AG04450 (cell line): ENCODE measurements around the gene ITGA7. TPM values are rescaled to one million over a fixed set of nuclear protein-coding genes. Genes with fewer than 3 reads are reported as not detected.
"Not testable (repeated sequence)": the region's sequence is repeated elsewhere in the genome, so short reads cannot be mapped to it uniquely, and the experiment has no call there.

ENCODE experiments used
- CTCF ChIA-PET: fragments of 300-600, 350-600 bp; formaldehyde crosslinking; extraction: SDS; loops from one replicate; lab custom pipeline; 2022; ENCODE audit warnings: antibody characterized with exemption, inconsistent platforms; lab: Charles Lee
- POLR2A ChIA-PET: fragments of 350-600 bp; formaldehyde crosslinking; extraction: SDS; loops from one replicate; lab custom pipeline; 2021; ENCODE audit warnings: antibody characterized with exemption, inconsistent platforms; lab: Yijun Ruan, JAX
- DNase-seq: peaks from one replicate; pipeline ENCODE4 v3.0.0-alpha.2; 2011; ENCODE audit warnings: low read depth, low spot score
- H3K27ac ChIP-seq: one replicate; pipeline ENCODE4 v1.5.1; 2012; ENCODE audit warnings: low read depth, low read length, control low read depth
- H3K27me3 ChIP-seq: one replicate; pipeline ENCODE4 v1.6.0; 2012; ENCODE audit warnings: low read length; ENCODE audit not compliant: control insufficient read depth, insufficient read depth
- H3K4me3 ChIP-seq: 2 replicates; pipeline ENCODE4 v1.5.1; 2011; ENCODE audit warnings: mild to moderate bottlenecking, low read depth, low read length, control low read depth
- H3K9me3 ChIP-seq: 2 replicates; pipeline ENCODE4 v1.5.1; 2012; ENCODE audit warnings: low read length; ENCODE audit not compliant: control insufficient read depth, insufficient read depth
- polyA plus RNA-seq: library from polyadenylated mRNA; depleted of rRNA; stranded (reverse); fragments of >200 nt; gene quantifications from 2 replicates; pipeline ENCODE4 v1.2.3, GENCODE V29; 2011
- TF ChIP-seq, protein P1 (sequence below): IDR thresholded peaks from 2 replicates; pipeline ENCODE4 v1.5.1; 2011; ENCODE audit warnings: low read depth, low read length, control low read depth, inconsistent platforms

Gene ITGA7
- polyA plus RNA-seq, 1 experiment = 9.1 TPM

DNA sequence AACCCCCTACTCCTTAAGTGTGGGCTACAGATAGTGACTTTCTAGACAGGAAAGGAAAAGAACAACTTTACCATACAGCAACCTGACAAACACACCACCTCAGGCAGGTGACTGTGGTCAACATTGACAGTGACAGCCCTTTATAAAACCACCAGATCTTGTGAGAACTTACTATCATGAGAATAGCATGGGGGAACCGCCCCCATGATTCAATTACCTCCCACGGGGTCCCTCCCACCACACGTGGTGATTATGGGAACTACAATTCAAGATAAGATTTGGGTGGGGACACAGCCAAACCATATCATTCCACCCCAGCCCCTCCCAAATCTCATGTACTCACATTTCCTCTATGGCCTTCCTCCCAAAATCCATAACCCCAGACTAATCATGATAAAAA is 54.7 kb downstream of the ITGA7 start:
- H3K27ac ChIP-seq = no peak overlapping the region
- ChIA-PET POLR2A (no interaction called here), CTCF (no interaction called here)
- DNase-seq = no peak
- no peak overlapping the region for H3K4me3 ChIP-seq
- H3K27me3 ChIP-seq = peaks cover 8% of the 10 kb centered on the region
- H3K9me3 ChIP-seq = no peaks in the 10 kb centered on the region; the same call in 1 of the 2 replicates
- TF ChIP-seq, protein P1, sequence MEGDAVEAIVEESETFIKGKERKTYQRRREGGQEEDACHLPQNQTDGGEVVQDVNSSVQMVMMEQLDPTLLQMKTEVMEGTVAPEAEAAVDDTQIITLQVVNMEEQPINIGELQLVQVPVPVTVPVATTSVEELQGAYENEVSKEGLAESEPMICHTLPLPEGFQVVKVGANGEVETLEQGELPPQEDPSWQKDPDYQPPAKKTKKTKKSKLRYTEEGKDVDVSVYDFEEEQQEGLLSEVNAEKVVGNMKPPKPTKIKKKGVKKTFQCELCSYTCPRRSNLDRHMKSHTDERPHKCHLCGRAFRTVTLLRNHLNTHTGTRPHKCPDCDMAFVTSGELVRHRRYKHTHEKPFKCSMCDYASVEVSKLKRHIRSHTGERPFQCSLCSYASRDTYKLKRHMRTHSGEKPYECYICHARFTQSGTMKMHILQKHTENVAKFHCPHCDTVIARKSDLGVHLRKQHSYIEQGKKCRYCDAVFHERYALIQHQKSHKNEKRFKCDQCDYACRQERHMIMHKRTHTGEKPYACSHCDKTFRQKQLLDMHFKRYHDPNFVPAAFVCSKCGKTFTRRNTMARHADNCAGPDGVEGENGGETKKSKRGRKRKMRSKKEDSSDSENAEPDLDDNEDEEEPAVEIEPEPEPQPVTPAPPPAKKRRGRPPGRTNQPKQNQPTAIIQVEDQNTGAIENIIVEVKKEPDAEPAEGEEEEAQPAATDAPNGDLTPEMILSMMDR = no peak

DNA sequence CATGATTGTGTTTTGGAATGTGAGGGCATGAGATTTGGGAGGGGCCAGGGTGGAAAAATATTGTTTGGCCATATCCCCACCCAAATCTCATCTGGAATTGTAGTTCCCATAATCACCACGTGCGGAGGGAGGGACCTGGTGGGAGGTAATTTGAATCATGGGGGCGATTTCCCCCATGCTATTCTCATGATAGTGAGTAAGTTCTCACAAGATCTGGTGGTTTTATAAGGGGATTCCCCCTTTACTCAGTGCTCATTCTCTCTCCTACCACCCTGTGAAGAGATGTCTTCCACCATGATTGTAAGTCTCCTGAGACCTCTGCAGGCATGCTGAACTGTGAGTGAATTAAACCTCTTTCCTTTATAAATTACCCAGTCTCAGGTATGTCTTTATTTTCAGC is 55.4 kb downstream of the ITGA7 start:
- H3K4me3 ChIP-seq = no peak overlapping the region
- POLR2A ChIA-PET = no interaction called here
- CTCF ChIA-PET = no interaction called here
- H3K27ac ChIP-seq = no peak overlapping the region
- TF ChIP-seq, protein P1 = no peak
- DNase-seq = no peak
- peaks cover 7% of the 10 kb centered on the region for H3K27me3 ChIP-seq
- H3K9me3 ChIP-seq = no peaks in the 10 kb centered on the region; the same call in 1 of the 2 replicates

DNA sequence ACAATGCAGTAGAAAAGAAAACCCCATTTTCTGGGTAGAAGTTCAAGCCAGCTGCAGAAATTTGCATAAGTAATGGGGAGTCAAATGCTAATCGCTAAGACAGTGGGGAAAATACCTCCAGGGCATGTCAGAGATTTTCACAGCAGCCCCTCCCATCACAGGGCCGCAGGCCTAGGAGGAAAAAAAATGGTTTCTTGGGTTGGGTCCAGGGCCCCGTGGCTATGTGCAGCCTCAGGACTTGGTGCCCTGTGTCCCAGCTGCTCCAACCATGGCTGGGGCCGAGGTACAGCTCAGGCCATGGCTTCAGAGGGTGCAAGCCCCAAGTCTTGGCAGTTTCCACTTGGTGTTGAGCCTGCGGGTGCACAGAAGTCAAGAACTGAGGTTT is 56.4 kb downstream of the ITGA7 start:
- peaks cover under 1% of the 10 kb centered on the region; the same call in 1 of the 2 replicates for H3K9me3 ChIP-seq
- TF ChIP-seq, protein P1 = no peak
- H3K4me3 ChIP-seq = no peak overlapping the region
- no peak overlapping the region for H3K27ac ChIP-seq
- ChIA-PET POLR2A (no interaction called here), CTCF (no interaction called here)
- no peak for DNase-seq
- H3K27me3 ChIP-seq = peaks cover 2% of the 10 kb centered on the region

DNA sequence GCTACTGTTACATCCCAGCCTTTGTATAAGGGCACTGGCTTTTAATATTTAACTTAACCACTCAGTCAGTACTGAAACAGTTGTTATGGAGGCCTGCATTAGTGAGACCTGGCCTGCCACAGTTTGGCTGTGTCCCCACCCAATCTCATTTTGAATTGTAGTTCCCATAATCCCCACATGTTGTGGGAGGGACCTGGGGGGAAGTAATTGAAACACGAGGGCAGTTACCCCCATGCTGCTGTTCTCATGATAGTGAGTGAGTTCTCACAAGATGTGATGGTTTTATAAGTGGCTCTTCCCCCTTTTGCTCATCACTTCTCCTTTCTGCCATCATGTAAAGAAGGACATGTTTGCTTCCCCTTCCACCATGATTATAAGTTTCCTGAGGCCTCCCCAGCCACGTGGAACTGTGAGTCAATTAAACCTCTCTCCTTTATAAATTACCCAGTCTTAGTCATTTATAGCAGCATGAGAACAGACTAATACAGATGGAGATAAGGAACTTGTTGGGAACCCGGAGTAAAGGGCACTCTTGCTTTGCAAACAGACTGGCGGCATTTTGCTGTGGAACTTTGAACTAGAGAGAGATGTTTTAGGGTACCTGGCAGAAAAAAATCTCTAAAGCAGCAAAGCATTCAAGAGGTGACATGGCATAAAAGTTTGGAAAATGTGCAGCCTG is 56.9 kb downstream of the ITGA7 start:
- H3K27ac ChIP-seq, POLR2A ChIA-PET, H3K27me3 ChIP-seq, CTCF ChIA-PET, DNase-seq, H3K9me3 ChIP-seq, H3K4me3 ChIP-seq: not testable (repeated sequence)

DNA sequence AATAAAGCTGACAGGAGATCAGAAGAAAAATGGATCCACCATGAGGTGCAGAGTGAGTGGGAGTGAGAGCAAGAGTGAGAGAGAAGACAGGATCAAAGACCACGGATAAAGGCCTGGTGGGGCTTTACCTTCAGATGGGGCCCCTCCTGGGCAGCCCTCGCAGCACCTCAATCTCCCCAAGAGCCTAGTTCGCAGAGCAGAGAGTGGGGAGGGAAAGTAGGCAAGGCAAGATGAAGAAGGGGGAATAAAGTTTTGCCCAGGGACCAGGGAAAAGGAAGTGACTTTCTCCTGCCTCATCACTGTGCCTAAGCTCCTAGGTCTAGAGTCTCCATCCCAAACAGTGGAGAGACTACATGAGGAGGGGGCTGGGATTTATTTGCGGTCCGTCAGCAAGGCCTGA is 60.7 kb downstream of the ITGA7 start:
- Histone ChIP-seq H3K27ac (no peak overlapping the region), H3K27me3 (peaks cover 8% of the 10 kb centered on the region), H3K9me3 (peaks cover 5% of the 10 kb centered on the region; the same call in 1 of the 2 replicates), H3K4me3 (no peak overlapping the region)
- ChIA-PET POLR2A (interaction anchor here (0.6 kb wide), 1 partner anchor 260 kb away, joined by 3 read pairs; no protein-coding TSS in a partner anchor), CTCF (interaction anchor here (0.6 to 4.3 kb wide), 10 partner anchors 10 to 413 kb away, joined by 3 to 44 read pairs (median 4); a partner anchor contains a TSS)
- no peak for DNase-seq
- TF ChIP-seq, protein P1 = no peak
